Hypothalamus (tissue), 51 donors: ENCODE measurements around the gene KCNN1.

Experiments
- DNase-seq, 51 donors: peaks; one replicate each; lab custom pipeline; 2025; lab: John Stamatoyannopoulos, UW

KCNN1 gene

DNA sequence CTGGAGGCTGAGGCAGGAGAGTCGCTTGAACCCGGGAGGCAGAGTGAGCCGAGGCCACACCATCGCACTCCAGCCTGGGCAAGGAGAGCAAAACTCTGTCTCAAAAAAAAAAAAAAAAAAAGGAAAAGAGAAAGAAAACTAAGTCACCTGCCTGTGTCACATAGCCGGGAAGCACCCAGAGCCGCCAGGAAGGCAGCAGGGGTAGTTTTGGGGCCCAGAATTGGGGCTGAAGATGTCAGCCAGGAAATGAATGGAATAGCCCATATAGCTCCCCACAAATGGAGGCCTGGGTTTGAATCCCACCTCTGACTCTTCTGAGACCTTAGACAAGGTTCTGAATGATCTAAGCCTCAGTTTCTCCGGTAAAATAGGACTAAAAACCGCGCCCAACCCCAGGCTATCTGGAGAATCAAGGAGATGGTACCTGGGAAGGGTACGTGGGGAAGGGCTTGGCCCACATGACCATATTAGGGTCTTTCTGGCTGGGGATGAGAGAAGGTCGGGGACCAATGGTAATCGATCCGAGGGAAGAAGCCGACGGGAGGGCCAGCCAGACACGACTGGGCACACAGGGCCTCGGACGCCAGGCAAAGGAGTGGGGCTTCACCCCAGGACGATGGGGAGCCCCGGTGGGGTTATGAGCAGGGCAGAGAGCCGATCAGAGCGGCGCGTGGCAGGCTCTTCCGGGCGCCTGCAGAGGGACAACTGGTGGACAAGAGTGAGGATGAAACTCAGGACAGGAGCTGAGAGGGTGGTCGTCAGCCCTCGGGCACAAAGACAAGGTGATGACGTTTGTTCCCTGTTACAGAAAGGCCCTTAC, 19.7 kb upstream of the KCNN1 start:
- peak in 2 of 51 donors; percentile 43 to 49 for DNase-seq

DNA sequence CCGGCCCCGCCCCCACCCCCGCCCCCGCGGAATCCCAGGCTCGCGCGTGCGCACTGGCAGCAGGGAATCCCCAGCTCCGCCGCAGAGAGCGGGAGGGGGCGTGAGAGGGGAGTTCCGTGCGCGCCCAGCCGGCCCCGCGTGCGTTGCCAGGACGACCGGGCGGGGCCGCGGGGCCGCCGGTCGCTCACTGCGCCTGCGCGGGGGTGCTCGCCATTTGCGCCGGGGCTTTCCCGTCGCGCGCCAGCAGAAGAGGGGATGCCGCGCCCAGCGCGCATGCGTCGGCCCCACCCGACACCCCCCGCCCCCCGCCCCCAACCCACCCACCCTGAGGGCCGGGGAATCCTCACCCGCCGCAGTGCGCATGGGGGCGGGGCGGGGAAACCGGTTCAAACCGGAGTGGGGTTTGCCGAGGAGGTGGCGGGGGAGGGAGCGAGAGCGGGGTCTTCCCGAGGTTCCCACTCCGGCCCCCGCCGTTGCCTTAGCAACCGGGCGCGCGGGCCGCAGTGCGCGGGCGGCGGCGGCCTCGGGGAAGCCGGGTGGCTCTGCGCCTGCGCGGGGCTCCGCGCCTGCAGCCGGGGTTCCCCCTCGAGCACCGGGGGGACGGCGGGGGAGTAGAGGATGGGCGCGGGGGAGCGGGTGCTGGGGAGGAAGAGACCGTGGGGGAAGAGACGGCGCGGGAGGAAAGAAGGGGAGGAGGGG, 18.9 kb upstream of the KCNN1 start:
- DNase-seq = peak; percentile 18 to 95 (median 85)

GRCh38 chr19:17948514-17948900, 18.4 kb upstream of the KCNN1 start:
- DNase-seq = no peak

DNA sequence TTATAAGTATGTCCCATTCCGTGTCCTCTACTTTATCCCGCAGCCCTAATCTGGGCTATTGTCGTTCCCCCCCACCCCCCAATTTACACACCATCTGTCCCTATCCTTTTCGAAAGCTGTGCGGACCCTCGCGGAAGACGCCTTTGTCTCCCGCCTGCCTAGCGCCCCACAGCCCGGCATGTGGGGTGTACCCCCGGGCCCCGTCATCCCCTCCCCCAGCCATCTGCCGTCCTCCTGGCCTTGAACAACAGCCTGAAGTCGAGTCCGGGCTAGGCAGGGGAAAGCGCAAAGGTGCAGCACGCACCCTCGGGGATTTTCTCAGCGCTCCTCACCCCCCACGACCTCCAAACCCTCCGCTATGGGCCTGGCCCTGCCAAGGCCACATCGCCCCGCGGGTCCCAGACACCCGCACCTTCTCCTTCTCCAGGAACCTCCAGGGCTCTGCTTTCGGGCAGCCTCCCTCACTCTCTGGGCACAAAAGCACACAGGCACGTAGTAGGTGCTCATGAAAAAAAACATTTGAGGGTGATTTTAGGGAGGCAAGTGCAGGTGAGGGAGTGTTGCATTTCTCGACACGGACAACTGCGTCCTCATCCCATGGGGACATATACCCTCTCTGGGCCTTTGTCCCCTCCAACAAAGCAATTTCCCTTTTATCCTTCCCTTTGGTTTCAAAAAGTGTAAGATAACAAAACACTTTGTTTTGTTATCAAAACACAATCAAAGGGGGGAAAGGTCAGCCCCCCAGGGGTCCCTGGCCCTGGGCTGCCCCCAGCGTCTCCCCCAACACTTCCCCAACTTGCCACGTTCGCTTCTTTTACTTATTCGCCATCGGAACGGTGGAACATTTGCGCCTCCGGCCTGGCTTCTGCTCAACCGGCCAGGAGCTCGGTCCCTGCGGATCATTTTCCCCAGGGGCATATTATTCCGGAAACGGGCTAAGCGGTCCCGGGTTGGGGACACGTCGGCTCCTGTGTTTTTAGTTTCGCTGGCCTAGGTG, 17.7 kb upstream of the KCNN1 start:
- peak in 1 of 51 donors; percentile 1 for DNase-seq

DNA sequence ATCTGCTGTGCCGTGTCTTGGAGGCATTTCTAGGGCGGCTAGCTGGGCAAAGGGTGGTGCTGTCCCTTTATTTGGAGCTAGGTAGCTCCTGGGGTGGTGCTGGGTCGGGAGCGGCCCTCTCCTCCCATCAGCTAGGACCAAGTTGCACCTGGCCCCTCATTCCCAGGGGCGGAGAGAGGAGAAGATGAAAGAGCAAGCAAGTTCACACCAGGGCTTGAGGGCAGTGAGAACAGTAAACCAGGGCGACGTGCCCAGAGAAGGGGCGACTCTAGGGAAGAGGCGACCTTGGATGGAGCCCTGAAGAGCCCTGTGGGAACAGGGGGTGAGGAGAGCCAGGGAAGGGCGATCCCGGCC, 17.0 kb upstream of the KCNN1 start:
- peak in 1 of 51 donors; percentile 44 for DNase-seq

GRCh38 chr19:17950310-17951156, 16.4 kb upstream of the KCNN1 start:
- DNase-seq = peak in 1 of 51 donors; percentile 12

- no peak for DNase-seq
Observed at GRCh38 chr19:17951157-17951989, 15.5 kb upstream of the KCNN1 start.

DNA sequence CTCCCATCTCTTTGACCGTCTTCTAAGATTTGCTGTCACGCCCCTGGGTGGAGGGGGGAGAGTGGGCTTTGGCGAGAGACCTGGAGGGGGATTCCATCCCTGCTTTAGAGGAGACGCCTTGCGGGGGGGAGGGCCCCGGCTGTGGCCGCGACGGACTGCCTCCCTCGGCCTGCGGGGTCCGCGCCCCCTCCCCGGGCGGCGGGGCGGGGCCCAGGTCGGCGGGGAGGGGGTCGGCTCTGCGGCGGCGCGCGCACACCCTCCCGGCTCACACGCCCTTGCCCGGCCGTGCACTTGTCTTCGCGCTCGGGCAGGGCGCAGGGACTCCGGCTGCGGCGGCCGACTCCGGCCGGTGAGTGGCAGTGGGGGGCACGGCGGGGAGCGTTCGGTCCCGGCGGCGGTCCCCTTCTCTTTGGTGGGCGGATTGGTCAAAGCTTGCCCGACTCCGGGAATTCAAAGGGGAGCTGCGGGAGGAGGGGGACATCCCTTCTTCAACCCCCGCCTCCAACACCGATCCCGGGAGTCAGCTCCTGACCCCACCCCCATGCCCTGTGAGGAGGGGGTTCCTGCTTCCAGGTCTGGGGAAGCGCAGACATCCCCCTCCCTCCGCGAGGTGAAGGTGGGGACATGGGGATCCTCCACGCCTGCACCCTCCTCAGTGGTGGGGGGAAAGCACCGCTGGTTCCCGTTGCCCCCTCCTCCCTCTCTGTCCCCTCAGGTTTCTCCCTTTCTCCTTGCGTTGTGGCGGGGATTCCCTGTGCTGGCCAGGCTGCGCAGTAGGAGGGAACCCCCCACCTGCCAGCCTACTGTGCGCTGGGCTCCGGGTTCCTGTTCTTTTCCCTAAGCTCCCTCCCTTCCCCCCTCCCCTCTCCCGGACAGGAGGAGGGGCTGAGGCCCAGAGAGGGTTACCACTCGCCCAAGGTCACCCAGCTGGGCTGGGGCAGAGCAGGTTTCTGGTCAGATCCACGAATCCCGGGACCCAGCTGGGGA, 14.6 kb upstream of the KCNN1 start:
- DNase-seq = no peak

- DNase-seq = no peak
Observed at GRCh38 chr19:17953316-17953801, 13.5 kb upstream of the KCNN1 start.

DNA sequence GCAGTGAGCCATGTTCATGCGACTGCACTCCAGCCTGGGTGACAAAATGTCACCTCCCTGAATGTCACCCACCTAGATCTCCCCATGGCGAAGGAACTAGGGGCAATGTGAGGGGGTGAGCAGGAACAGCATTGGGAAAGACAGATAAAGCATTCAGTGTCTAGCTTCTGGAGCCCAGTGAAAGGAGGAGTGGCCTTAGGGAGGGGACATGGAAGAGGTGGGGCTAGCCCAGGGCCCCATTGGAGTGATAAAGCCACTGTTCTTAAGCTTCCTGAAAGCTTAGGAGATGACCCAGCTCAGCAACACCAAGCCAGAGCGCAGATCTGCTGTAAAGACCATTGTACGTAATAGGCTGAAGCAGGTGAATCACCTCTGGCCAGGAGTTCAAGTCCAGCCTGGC, 13.0 kb upstream of the KCNN1 start:
- no peak for DNase-seq

- no peak for DNase-seq
Observed at GRCh38 chr19:17954401-17954800, 12.5 kb upstream of the KCNN1 start.

DNA sequence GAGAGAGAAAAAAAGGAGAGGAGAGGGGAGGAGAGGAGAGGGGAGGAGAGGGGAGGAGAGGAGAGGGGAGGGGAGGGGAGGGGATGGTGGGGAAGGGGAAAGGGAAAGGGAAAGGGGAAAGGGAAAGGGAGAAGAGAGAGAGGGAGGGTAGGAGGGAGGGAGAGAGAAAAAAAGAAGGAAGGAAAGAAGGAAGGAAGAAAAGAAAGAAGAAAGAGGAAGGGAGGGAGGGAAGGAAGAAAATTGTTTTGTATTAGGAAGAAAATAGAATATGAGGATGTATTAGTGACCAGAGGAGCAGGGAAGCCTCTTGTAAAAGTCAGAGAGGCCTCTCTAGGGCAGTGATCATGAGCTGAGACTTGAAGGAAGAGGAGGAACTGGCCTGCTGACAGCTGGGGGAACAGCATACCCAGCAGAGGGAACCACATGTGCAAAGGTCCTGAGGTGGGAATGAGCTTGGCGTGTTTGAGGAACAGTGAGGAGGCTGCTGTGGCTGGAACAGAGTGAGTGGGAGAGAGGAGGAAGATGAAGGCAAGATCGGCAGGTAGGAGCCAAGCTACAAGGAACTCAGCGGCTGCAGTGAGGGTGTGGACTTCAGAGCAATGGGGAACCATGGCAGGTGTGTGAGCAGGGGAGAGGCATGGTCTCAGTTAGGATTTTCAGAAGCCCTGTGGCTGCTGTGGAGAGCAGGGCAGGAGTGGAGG, 9.6 kb upstream of the KCNN1 start:
- no peak for DNase-seq

- DNase-seq = no peak
Observed at GRCh38 chr19:17957885-17958284, 9.0 kb upstream of the KCNN1 start.

DNA sequence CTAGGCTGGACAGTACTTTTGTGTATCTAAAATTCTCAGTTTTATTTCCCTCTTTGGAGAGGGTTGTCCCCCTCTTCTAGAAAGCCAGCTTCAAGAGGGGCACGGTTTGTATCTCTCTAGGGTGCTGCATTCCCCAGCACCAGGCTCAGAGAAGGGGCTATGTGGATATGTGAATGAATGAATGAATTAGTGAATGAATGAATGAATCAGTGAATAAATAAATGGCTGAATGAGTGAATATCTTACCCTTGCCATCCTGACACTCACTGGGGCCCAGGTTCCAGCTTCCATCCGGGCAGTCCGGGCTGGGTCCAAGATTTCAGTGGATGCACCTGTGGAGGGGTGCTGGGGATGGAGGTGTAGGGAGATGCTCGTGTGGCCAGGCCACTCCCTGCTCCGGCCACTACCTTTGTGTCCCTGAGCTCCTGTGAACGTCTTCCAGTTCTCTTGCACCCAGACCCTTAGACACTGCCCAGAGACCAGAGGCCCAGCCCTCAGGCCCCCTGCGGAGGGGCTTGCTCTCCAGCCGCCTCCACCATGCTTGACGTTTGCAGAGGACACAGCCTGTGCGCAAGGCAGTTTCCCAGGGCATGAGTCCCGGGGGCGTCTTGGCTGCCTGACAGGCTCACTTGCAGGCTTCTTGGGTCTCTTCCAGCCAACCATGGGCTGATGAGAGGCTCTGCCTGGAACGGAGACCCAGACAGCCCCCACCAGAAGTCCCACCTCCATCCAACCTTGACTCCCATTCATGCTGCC, 2.8 kb upstream of the KCNN1 start:
- DNase-seq = peak in 1 of 51 donors; percentile 9

GRCh38 chr19:17965370-17966128, 1.4 kb upstream of the KCNN1 start:
- no peak for DNase-seq

- DNase-seq = no peak
Observed at GRCh38 chr19:17966129-17966483, 801 bp upstream of the KCNN1 start.
